Measurements from ENCODE around the gene PPP6R2. TPM values are rescaled to one million over a fixed set of nuclear protein-coding genes. Genes with fewer than 3 reads are reported as not detected.

The PPP6R2 gene
- total and polyA plus RNA-seq, 9 of the 15 experiments (the other 6 are each of a cell fraction or from before 2014, with no cell fraction given): 0.32 to 39.8 (median 21.4) TPM

GRCh38 chr22:50415426-50415825 is 72.3 kb downstream of the PPP6R2 start (continued):
- TF ChIP-seq FOXJ2 (tag; IDR thresholded peaks at IDR 0.05) (no peak), ELF1 (tag; IDR thresholded peaks at IDR 0.05) (no peak), TAF15 (IDR thresholded peaks at IDR 0.05; ENCODE audit: low read depth, low read length) (no peak), RBM34 (IDR thresholded peaks at IDR 0.05; ENCODE audit: borderline replicate concordance, insufficient read depth, low read length) (no peak), MAFK (IDR thresholded peaks at IDR 0.05; ENCODE audit: low read length) (no peak), SAP30 (IDR thresholded peaks at IDR 0.05; ENCODE audit: borderline replicate concordance, insufficient read depth, low read depth, low read length, poor library complexity, severe bottlenecking) (no peak), NR1H2 (CRISPR knock-in tag; IDR thresholded peaks at IDR 0.05) (no peak), PTBP1 (IDR thresholded peaks at IDR 0.05; ENCODE audit: low read depth, low read length) (no peak)
- TF ChIP-seq, protein P1, sequence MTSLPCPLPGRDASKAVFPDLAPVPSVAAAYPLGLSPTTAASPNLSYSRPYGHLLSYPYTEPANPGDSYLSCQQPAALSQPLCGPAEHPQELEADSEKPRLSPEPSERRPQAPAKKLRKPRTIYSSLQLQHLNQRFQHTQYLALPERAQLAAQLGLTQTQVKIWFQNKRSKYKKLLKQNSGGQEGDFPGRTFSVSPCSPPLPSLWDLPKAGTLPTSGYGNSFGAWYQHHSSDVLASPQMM (CRISPR knock-in tag; IDR thresholded peaks at IDR 0.05): no peak
- TF ChIP-seq, protein P2, sequence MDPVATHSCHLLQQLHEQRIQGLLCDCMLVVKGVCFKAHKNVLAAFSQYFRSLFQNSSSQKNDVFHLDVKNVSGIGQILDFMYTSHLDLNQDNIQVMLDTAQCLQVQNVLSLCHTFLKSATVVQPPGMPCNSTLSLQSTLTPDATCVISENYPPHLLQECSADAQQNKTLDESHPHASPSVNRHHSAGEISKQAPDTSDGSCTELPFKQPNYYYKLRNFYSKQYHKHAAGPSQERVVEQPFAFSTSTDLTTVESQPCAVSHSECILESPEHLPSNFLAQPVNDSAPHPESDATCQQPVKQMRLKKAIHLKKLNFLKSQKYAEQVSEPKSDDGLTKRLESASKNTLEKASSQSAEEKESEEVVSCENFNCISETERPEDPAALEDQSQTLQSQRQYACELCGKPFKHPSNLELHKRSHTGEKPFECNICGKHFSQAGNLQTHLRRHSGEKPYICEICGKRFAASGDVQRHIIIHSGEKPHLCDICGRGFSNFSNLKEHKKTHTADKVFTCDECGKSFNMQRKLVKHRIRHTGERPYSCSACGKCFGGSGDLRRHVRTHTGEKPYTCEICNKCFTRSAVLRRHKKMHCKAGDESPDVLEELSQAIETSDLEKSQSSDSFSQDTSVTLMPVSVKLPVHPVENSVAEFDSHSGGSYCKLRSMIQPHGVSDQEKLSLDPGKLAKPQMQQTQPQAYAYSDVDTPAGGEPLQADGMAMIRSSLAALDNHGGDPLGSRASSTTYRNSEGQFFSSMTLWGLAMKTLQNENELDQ (CRISPR knock-in tag; IDR thresholded peaks at IDR 0.05; ENCODE audit: borderline replicate concordance): no peak
